H1 (cell line): ENCODE measurements around the gene FBLN2. TPM values are rescaled to one million over a fixed set of nuclear protein-coding genes. Genes with fewer than 3 reads are reported as not detected.

Experiments
- CTCF ChIA-PET: fragments of 300-600 bp; sonication (Branson Sonifier 250); formaldehyde crosslinking; loops from one replicate; lab custom pipeline; 2021; ENCODE audit not compliant: partially characterized antibody; lab: Charles Lee
- POLR2A ChIA-PET: fragments of 300-600 bp; sonication (Branson Sonifier 250); formaldehyde crosslinking; loops from one replicate; lab custom pipeline; 2021; ENCODE audit warnings: inconsistent platforms; ENCODE audit not compliant: partially characterized antibody; lab: Charles Lee
- DNase-seq, 2 experiments: peaks; one replicate each; pipeline versions ENCODE4 v3.0.0 to v3.0.0-alpha.2; 2010 to 2022; ENCODE audit warnings: low spot score in 2 of 2, low read depth in 1 of 2, mixed read lengths in 1 of 2
- FAIRE-seq: peaks from 2 replicates; lab custom pipeline; 2011; peaks lifted over from hg19 to GRCh38; lab: Jason Lieb, UNC
- H2AFZ ChIP-seq: 2 replicates; pipeline ENCODE4 v1.8.1; 2012; ENCODE audit warnings: low read length, inconsistent platforms
- H2AK5ac ChIP-seq: 2 replicates; pipeline ENCODE4 v1.6.1; 2013; ENCODE audit warnings: low read depth, low read length
- H2BK120ac ChIP-seq: replicated peaks from 2 replicates; pipeline ENCODE3; 2013; ENCODE audit warnings: low read depth, low read length, inconsistent platforms
- H2BK12ac ChIP-seq: 2 replicates; pipeline ENCODE4 v1.6.1; 2013; ENCODE audit warnings: low read depth, low read length
- H2BK15ac ChIP-seq: 2 replicates; pipeline ENCODE4 v1.6.1; 2013; ENCODE audit warnings: low read length
- H2BK20ac ChIP-seq: 2 replicates; pipeline ENCODE4 v1.6.1; 2013; ENCODE audit warnings: low read length
- H2BK5ac ChIP-seq: 2 replicates; pipeline ENCODE4 v1.6.1; 2013; ENCODE audit warnings: low read depth, low read length
- H3K14ac ChIP-seq: 2 replicates; pipeline ENCODE4 v1.6.1; 2013; ENCODE audit warnings: inconsistent platforms; ENCODE audit not compliant: insufficient read length
- H3K18ac ChIP-seq: 2 replicates; pipeline ENCODE4 v1.6.1; 2013; ENCODE audit warnings: low read length; ENCODE audit errors: extremely low read depth
- H3K23ac ChIP-seq: 2 replicates; pipeline ENCODE4 v1.6.1; 2013; ENCODE audit warnings: inconsistent platforms; ENCODE audit not compliant: insufficient read length
- H3K23me2 ChIP-seq: 2 replicates; pipeline ENCODE4 v1.6.1; 2013; ENCODE audit warnings: low read depth, low read length
- H3K27ac ChIP-seq: 2 replicates; pipeline ENCODE4 v1.6.1; 2011; ENCODE audit warnings: low read depth, low read length, inconsistent platforms
- H3K27me3 ChIP-seq, 4 experiments: replicated peaks in 1 of 4; 1 replicate in 1 of 4; 2 replicates in 3 of 4; pipeline versions ENCODE4 v1.6.1 to v1.8.1; 2011 to 2013; ENCODE audit warnings: low read length in 3 of 4, mild to moderate bottlenecking in 3 of 4, inconsistent platforms in 2 of 4, mixed read lengths in 2 of 4, moderate library complexity in 1 of 4; ENCODE audit not compliant: control insufficient read depth in 3 of 4, insufficient read depth in 3 of 4; ENCODE audit errors: extremely low read depth in 1 of 4
- H3K36me3 ChIP-seq, 4 experiments: 2 replicates each; pipeline versions ENCODE4 v1.6.1 to v1.8.1; 2011 to 2013; ENCODE audit warnings: mild to moderate bottlenecking in 4 of 4, low read length in 3 of 4, moderate library complexity in 2 of 4, control low read depth in 1 of 4, inconsistent platforms in 1 of 4; ENCODE audit not compliant: insufficient read depth in 4 of 4, control insufficient read depth in 2 of 4
- H3K4ac ChIP-seq: replicated peaks from 2 replicates; pipeline ENCODE3; 2013; ENCODE audit warnings: low read length, low read depth, mixed read lengths, inconsistent platforms; ENCODE audit not compliant: insufficient read length
- H3K4me1 ChIP-seq, 4 experiments: replicated peaks in 1 of 4; 1 replicate in 1 of 4; 2 replicates in 3 of 4; pipeline versions ENCODE4 v1.6.1 to v1.8.1; 2011 to 2013; ENCODE audit warnings: low read length in 3 of 4, inconsistent platforms in 2 of 4, mixed read lengths in 1 of 4; ENCODE audit not compliant: insufficient read depth in 4 of 4, control insufficient read depth in 3 of 4
- H3K4me2 ChIP-seq, 2 experiments: 2 replicates each; pipeline versions ENCODE4 v1.6.1 to v1.8.1; 2011 to 2013; ENCODE audit warnings: low read depth in 2 of 2, low read length in 2 of 2, control low read depth in 1 of 2, inconsistent platforms in 1 of 2, mild to moderate bottlenecking in 1 of 2; ENCODE audit not compliant: insufficient read depth in 1 of 2
- H3K4me3 ChIP-seq, 4 experiments: fragments of 200-600, 300-600 bp in 1 of 4; sonication (generic), shearing (Covaris generic), sonication (Bioruptor Twin) in 1 of 4; 2 replicates each; pipeline versions ENCODE4 v1.5.1 to v1.8.1; 2011 to 2016; ENCODE audit warnings: low read length in 4 of 4, low read depth in 3 of 4, control low read depth in 2 of 4, inconsistent platforms in 2 of 4, mild to moderate bottlenecking in 2 of 4, mixed read lengths in 1 of 4, moderate library complexity in 1 of 4; ENCODE audit not compliant: insufficient read depth in 2 of 4; ENCODE audit errors: extremely low read depth in 1 of 4
- H3K56ac ChIP-seq: replicated peaks from 2 replicates; pipeline ENCODE3; 2013; ENCODE audit warnings: low read depth, mild to moderate bottlenecking, mixed read lengths, low read length, inconsistent platforms; ENCODE audit not compliant: insufficient read length
- H3K79me1 ChIP-seq: 2 replicates; pipeline ENCODE4 v1.6.1; 2013; ENCODE audit warnings: low read depth, low read length, control low read depth
- H3K79me2 ChIP-seq, 2 experiments: 2 replicates each; pipeline versions ENCODE4 v1.6.1 to v1.8.1; 2012 to 2013; ENCODE audit warnings: low read length in 2 of 2, mild to moderate bottlenecking in 2 of 2, inconsistent platforms in 1 of 2; ENCODE audit not compliant: insufficient read depth in 2 of 2, control insufficient read depth in 1 of 2
- H3K9ac ChIP-seq, 4 experiments: replicated peaks in 1 of 4; 1 replicate in 1 of 4; 2 replicates in 3 of 4; pipeline versions ENCODE4 v1.6.1 to v1.8.1; 2011 to 2013; ENCODE audit warnings: low read depth in 3 of 4, low read length in 3 of 4, control low read depth in 2 of 4, mild to moderate bottlenecking in 2 of 4, moderate library complexity in 2 of 4, inconsistent platforms in 1 of 4; ENCODE audit errors: extremely low read depth in 1 of 4
- H3K9me3 ChIP-seq, 2 experiments: 2 replicates each; pipeline versions ENCODE4 v1.6.1 to v1.8.1; 2012 to 2013; ENCODE audit warnings: mild to moderate bottlenecking in 2 of 2, moderate library complexity in 2 of 2, control low read depth in 1 of 2, inconsistent platforms in 1 of 2, low read depth in 1 of 2, low read length in 1 of 2, mixed read lengths in 1 of 2; ENCODE audit not compliant: insufficient read depth in 2 of 2
- H4K20me1 ChIP-seq, 2 experiments: replicated peaks in 1 of 2; 2 replicates each; pipeline versions ENCODE3 to v1.8.1; 2011 to 2013; ENCODE audit warnings: inconsistent platforms in 2 of 2, low read length in 2 of 2, mild to moderate bottlenecking in 1 of 2; ENCODE audit not compliant: insufficient read depth in 2 of 2, control insufficient read depth in 1 of 2
- H4K5ac ChIP-seq: 2 replicates; pipeline ENCODE4 v1.6.1; 2013; ENCODE audit warnings: low read length, low read depth, mixed read lengths, inconsistent platforms; ENCODE audit not compliant: insufficient read length
- H4K8ac ChIP-seq: 2 replicates; pipeline ENCODE4 v1.8.0; 2013; ENCODE audit warnings: mild to moderate bottlenecking, moderate library complexity, low read length, inconsistent platforms; ENCODE audit not compliant: insufficient read depth; ENCODE audit errors: extremely low read depth
- H4K91ac ChIP-seq: replicated peaks from 2 replicates; pipeline ENCODE3; 2013; ENCODE audit warnings: low read length, mixed read lengths, inconsistent platforms; ENCODE audit not compliant: insufficient read length
- ASH2L ChIP-seq: fragments of 200-600, 300-600 bp; sonication (generic); IDR thresholded peaks from one replicate; pipeline ENCODE4 v1.7.1; 2017; ENCODE audit warnings: low read length
- CHD1 ChIP-seq: IDR thresholded peaks from 2 replicates; pipeline ENCODE4 v1.6.1; 2012; ENCODE audit warnings: low read depth, low read length, improper control_type of control experiment
- EGR1 ChIP-seq: IDR thresholded peaks from 2 replicates; pipeline ENCODE4 v1.6.1; 2011; ENCODE audit warnings: low read depth, low read length, borderline replicate concordance
- GABPA ChIP-seq: IDR thresholded peaks from 2 replicates; pipeline ENCODE4 v1.6.1; 2011; ENCODE audit warnings: mild to moderate bottlenecking, low read length, moderate library complexity, borderline replicate concordance; ENCODE audit not compliant: insufficient read depth
- GTF2F1 ChIP-seq: IDR thresholded peaks from 2 replicates; pipeline ENCODE4 v1.6.1; 2012; ENCODE audit warnings: low read depth, low read length, improper control_type of control experiment, borderline replicate concordance
- HDAC2 ChIP-seq, 2 experiments: fragments of 300-600 bp in 1 of 2; sonication (generic) in 1 of 2; IDR thresholded peaks; 2 replicates each; pipeline ENCODE4 v1.6.1; 2011 to 2012; ENCODE audit warnings: low read depth in 2 of 2, low read length in 2 of 2, mild to moderate bottlenecking in 2 of 2, moderate library complexity in 2 of 2, borderline replicate concordance in 1 of 2, inconsistent platforms in 1 of 2
- HDAC6 ChIP-seq: IDR thresholded peaks from one replicate; pipeline ENCODE4 v1.7.1; 2012; ENCODE audit warnings: low read depth, mild to moderate bottlenecking, inconsistent platforms, low read length, moderate library complexity
- KDM1A ChIP-seq: fragments of 200-600, 300-600 bp; sonication (generic); IDR thresholded peaks from 2 replicates; pipeline ENCODE4 v1.7.1; 2016; ENCODE audit warnings: mild to moderate bottlenecking, low read length, borderline replicate concordance
- NANOG ChIP-seq: IDR thresholded peaks from 2 replicates; pipeline ENCODE4 v1.6.1; 2011; ENCODE audit warnings: low read length, low read depth, mild to moderate bottlenecking, inconsistent platforms; ENCODE audit not compliant: insufficient read depth, poor library complexity, severe bottlenecking
- PHF8 ChIP-seq: fragments of 200-600 bp; sonication (generic); conservative IDR thresholded peaks from 2 replicates; pipeline ENCODE4 v1.7.1; 2012; ENCODE audit warnings: low read depth, mild to moderate bottlenecking, inconsistent platforms, low read length, moderate library complexity
- RFX5 ChIP-seq: IDR thresholded peaks from 2 replicates; pipeline ENCODE4 v1.6.1; 2011; ENCODE audit warnings: low read depth, low read length, improper control_type of control experiment, borderline replicate concordance
- SP4 ChIP-seq: IDR thresholded peaks from 2 replicates; pipeline ENCODE4 v1.6.1; 2012; ENCODE audit warnings: low read length, inconsistent platforms
- WGBS, 2 experiments: shearing (Covaris generic) in 1 of 2; methylation state at CpG; one replicate each; pipeline versions ENCODE4 v1.1.6 to v1.1.7; 2013 to 2015; ENCODE audit warnings: low lambda C conversion rate in 2 of 2, mixed read lengths in 2 of 2, inconsistent platforms in 1 of 2, low coverage in 1 of 2, missing lambda C conversion rate in 1 of 2; ENCODE audit not compliant: insufficient replicate concordance in 2 of 2, insufficient coverage in 1 of 2, insufficient read length in 1 of 2; ENCODE audit errors: extremely low coverage in 1 of 2, missing lambda C conversion rate in 1 of 2; 5-methylcytosine and 5-hydroxymethylcytosine counted together
- polyA plus RNA-seq, 7 experiments: library from polyadenylated mRNA; depleted of rRNA in 3 of 7; stranded (reverse) in 5 of 7; unstranded in 2 of 7; fragments of >200 nt in 5 of 7; fragments of 200-250 nt in 2 of 7; gene quantifications; 1 replicate in 5 of 7; 2 replicates in 1 of 7; 4 replicates in 1 of 7; pipeline versions ENCODE4 v1.2.1 to v1.2.3, GENCODE V29; 2011 to 2013; ENCODE audit warnings: missing spikeins in 2 of 7, mixed read lengths in 2 of 7
- total RNA-seq: library from RNA; stranded (reverse); fragmentation: NEBNext Ultra II Directional; extraction: Animal tissue kit (Norgen Biotek cat#: 25700); gene quantifications from 2 replicates; pipeline ENCODE4 v1.2.1, GENCODE V29; 2021

The FBLN2 gene
- total and polyA plus RNA-seq, 2 of the 8 experiments (the other 6 are each of a cell fraction or from before 2014, with no cell fraction given) = 17.4 to 24.2 TPM

- FAIRE-seq (no peak), DNase-seq (no peak)
- Histone ChIP-seq H3K4me1 (peaks cover 0 to 8% (median 6%) of the 10 kb centered on the region in 4 experiments; a peak in 5 of 7 replicates), H3K23ac (no peak overlapping the region), H3K9me3 (no peaks in the 10 kb centered on the region), H2BK12ac (no peak overlapping the region), H2BK20ac (no peak overlapping the region), H3K56ac (no peak overlapping the region), H2BK15ac (no peak overlapping the region), H4K91ac (no peak overlapping the region), H3K79me1 (no peaks in the 10 kb centered on the region), H3K4me2 (no peak overlapping the region), H3K27ac (no peak overlapping the region), H3K14ac (no peak overlapping the region), H3K27me3 (peaks cover 1 to 28% (median 26%) of the 10 kb centered on the region in 4 experiments), H2AK5ac (no peak overlapping the region), H2BK5ac (no peak overlapping the region), H3K23me2 (peaks cover 1% of the 10 kb centered on the region; the same call in 1 of the 2 replicates), H4K20me1 (no peaks in the 10 kb centered on the region), H2AFZ (no peak overlapping the region), H3K4me3 (no peak overlapping the region), H3K79me2 (no peaks in the 10 kb centered on the region), H4K8ac (no peak overlapping the region), H3K18ac (no peak overlapping the region), H3K4ac (no peak overlapping the region), H3K9ac (no peak overlapping the region), H4K5ac (no peak overlapping the region), H2BK120ac (no peak overlapping the region), H3K36me3 (no peaks in the 10 kb centered on the region)
- WGBS, 2 experiments = 86% methylated on average over 12 of the region's 12 CpGs; no CpG with 5 or more reads in 1 of the 2 experiments
- ChIA-PET POLR2A (no interaction called here), CTCF (interaction anchor here (0.6 to 34.9 kb wide), 24 partner anchors 11 to 758 kb away, joined by 3 to 772 read pairs (median 10); partner anchors contain the start of gene WNT7A)
- TF ChIP-seq RFX5 (no peak), GABPA (no peak), GTF2F1 (no peak), ASH2L (no peak), EGR1 (no peak), CHD1 (no peak), SP4 (no peak), HDAC2 (IDR thresholded peaks at IDR 0.05; ENCODE audit: borderline replicate concordance in 1 of 2, low read depth in 2 of 2, low read length in 2 of 2) (no peak), KDM1A (no peak), NANOG (no peak), HDAC6 (no peak), PHF8 (no peak)
Observed at GRCh38 chr3:13659221-13659969, 110.5 kb downstream of the FBLN2 start.
